Mammary epithelial cell (primary cell): ENCODE results near the gene KNOP1.

Experiments used
- EZH2 ChIP-seq: IDR thresholded peaks from 2 replicates; pipeline ENCODE4 v1.6.1; 2012; ENCODE audit warnings: low read length, inconsistent platforms, borderline replicate concordance
- TF ChIP-seq, protein P1 (sequence below), 2 donors: IDR thresholded peaks in 1 of 2; conservative IDR thresholded peaks in 1 of 2; 2 replicates each; pipeline ENCODE4 v1.5.1; 2011 to 2012; ENCODE audit warnings: inconsistent platforms in 2 of 2, low read length in 2 of 2, mild to moderate bottlenecking in 2 of 2, control low read depth in 1 of 2, low read depth in 1 of 2; ENCODE audit not compliant: insufficient read depth in 1 of 2; ENCODE audit errors: extremely low read depth in 1 of 2

DNA sequence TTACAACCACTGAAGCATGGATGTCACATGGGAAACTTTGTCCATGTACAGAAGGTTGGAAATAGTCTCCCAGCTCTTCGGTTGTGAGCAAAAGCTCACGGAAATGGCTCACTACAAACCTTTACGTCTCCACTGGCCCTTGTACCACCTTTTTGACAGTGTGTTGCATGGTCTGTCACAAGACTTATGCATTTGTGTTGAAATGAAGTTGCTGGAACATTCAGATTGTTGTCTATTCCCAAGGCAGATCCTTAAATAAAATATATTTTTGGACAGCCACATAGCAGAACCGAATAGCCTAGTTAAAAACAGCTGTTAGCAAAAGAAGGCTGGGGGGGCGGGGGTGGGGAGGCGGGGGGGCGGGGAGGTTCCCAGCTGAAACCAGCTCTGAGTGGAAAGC is 39.2 kb downstream of the KNOP1 start:
- TF ChIP-seq, protein P1, sequence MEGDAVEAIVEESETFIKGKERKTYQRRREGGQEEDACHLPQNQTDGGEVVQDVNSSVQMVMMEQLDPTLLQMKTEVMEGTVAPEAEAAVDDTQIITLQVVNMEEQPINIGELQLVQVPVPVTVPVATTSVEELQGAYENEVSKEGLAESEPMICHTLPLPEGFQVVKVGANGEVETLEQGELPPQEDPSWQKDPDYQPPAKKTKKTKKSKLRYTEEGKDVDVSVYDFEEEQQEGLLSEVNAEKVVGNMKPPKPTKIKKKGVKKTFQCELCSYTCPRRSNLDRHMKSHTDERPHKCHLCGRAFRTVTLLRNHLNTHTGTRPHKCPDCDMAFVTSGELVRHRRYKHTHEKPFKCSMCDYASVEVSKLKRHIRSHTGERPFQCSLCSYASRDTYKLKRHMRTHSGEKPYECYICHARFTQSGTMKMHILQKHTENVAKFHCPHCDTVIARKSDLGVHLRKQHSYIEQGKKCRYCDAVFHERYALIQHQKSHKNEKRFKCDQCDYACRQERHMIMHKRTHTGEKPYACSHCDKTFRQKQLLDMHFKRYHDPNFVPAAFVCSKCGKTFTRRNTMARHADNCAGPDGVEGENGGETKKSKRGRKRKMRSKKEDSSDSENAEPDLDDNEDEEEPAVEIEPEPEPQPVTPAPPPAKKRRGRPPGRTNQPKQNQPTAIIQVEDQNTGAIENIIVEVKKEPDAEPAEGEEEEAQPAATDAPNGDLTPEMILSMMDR (conservative IDR thresholded peaks at IDR 0.05 in 1 of 2, IDR thresholded peaks at IDR 0.05 in 1 of 2; ENCODE audit: extremely low read depth in 1 of 2, insufficient read depth in 1 of 2, low read depth in 1 of 2, low read length in 2 of 2) = no peak
- TF ChIP-seq EZH2 = no peak
